Natural killer cell treated with Interleukin-12 subunit alpha and Interleukin-12 subunit beta and Interleukin-15 and Interleukin-18, amount 100 ng/mL, for 72 hours (primary cell): Measurements from ENCODE around the gene NLGN1. TPM values are rescaled to one million over a fixed set of nuclear protein-coding genes. Genes with fewer than 3 reads are reported as not detected.

ENCODE experiments used
- ATAC-seq, 2 donors: fragments of 150-1000 bp; cut with Tn5 transposase in 1 of 2; sonication (Bioruptor Pico), chemical (Tn5 transposase) in 1 of 2; 2 replicates each; pipeline ENCODE4 v1.10.0; 2021
- DNase-seq: peaks from one replicate; pipeline ENCODE4 v3.0.0; 2022; ENCODE audit warnings: low spot score
- H3K27ac Mint-ChIP-seq, 2 donors: 1 replicate in 1 of 2; 2 replicates in 1 of 2; pipeline ENCODE4 v1.8.0; 2022; ENCODE audit warnings: mixed read lengths in 2 of 2, mild to moderate bottlenecking in 1 of 2, moderate library complexity in 1 of 2
- H3K27me3 Mint-ChIP-seq, 2 donors: 1 replicate in 1 of 2; 2 replicates in 1 of 2; pipeline ENCODE4 v1.8.0; 2022; ENCODE audit warnings: mixed read lengths in 2 of 2
- H3K36me3 Mint-ChIP-seq: one replicate; pipeline ENCODE4 v1.8.0; 2022; ENCODE audit warnings: mixed read lengths
- H3K4me1 Mint-ChIP-seq, 2 donors: 1 replicate in 1 of 2; 2 replicates in 1 of 2; pipeline ENCODE4 v1.8.0; 2022; ENCODE audit warnings: low read depth in 2 of 2, mixed read lengths in 2 of 2, mild to moderate bottlenecking in 1 of 2
- H3K4me3 Mint-ChIP-seq: one replicate; pipeline ENCODE4 v1.8.0; 2022; ENCODE audit warnings: mixed read lengths
- H3K9me3 Mint-ChIP-seq: 2 replicates; pipeline ENCODE4 v1.8.0; 2022; ENCODE audit warnings: mixed read lengths
- total RNA-seq, 2 donors: library from RNA; stranded (reverse); gene quantifications; one replicate each; pipeline ENCODE4 v1.2.3, GENCODE V29; 2022

The NLGN1 gene
- total RNA-seq, 2 donors from 2014 or later = not detected

DNA sequence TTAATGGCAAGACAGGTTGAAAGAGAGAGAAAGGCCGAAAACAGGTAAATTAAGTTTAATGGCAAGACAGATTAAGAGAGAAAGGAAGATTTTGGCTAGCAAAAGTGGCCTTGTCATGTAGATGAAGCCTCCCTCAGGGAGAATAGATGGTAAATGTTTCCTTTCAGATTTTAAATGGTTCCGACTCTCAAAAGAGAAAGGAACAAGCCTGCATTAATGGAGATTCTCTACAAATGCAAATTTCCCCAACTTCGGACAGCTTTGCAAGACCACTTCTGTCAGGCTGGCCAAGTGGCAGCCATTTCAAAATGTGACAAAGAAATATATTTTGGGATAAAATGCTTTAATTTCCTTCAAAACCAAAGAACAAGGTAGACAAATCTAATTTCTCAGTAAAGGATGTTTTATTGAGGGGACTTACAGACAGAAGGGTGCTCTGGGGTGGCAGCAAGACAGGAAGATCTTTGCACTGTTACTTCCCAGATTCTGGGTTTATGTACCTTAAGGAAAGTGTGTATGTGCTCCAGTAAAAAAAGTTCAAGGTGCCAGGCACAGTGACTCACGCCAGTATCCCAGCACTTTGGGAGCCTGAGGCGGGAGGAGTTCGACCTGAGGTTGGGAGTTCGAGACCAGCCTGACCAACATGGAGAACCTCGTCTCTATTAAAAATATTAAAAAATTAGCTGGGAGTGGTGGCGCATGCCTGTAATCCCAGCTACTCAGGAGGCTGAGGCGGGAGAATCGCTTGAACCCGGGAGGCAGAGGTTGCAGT is 835.3 kb downstream of the NLGN1 start:
- DNase-seq (no peak), ATAC-seq (no peak)
- Mint-ChIP-seq H3K36me3 (peaks cover 5% of the 10 kb centered on the region), H3K27ac (no peak overlapping the region), H3K27me3 (no peaks in the 10 kb centered on the region), H3K4me1 (no peaks in the 10 kb centered on the region), H3K9me3 (peaks cover 7% of the 10 kb centered on the region), H3K4me3 (no peak overlapping the region)

DNA sequence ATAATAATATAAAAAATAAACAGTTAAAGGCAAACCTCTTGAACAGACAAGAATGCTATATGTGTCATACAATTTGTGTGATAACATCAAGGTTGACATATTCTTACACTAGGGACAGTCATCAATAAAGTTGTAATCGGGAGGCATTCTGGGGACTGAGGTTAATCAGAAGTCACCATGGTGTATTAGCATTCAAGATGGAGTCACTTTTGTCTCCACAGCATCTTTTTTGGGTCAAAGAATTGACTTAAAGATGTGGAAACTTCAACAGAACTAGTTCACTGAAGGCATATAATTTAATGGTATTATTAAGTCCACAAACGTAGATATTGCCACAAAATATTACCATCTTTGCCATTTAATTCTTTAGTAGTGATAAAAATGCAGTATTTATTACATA is 836.0 kb downstream of the NLGN1 start:
- peaks cover 5% of the 10 kb centered on the region for H3K36me3 Mint-ChIP-seq
- H3K4me3 Mint-ChIP-seq = no peak overlapping the region
- no peaks in the 10 kb centered on the region for H3K4me1 Mint-ChIP-seq
- no peak overlapping the region for H3K27ac Mint-ChIP-seq
- no peaks in the 10 kb centered on the region for H3K27me3 Mint-ChIP-seq
- peaks cover 7% of the 10 kb centered on the region for H3K9me3 Mint-ChIP-seq
- ATAC-seq = no peak
- no peak for DNase-seq

GRCh38 chr3:174242311-174243041 is 844.9 kb downstream of the NLGN1 start:
- H3K4me1 Mint-ChIP-seq = no peaks in the 10 kb centered on the region
- no peaks in the 10 kb centered on the region for H3K27me3 Mint-ChIP-seq
- ATAC-seq (no peak), DNase-seq (no peak)
- H3K36me3 Mint-ChIP-seq = no peaks in the 10 kb centered on the region
- H3K27ac Mint-ChIP-seq = no peak overlapping the region
- H3K9me3 Mint-ChIP-seq = no peaks in the 10 kb centered on the region
- no peak overlapping the region for H3K4me3 Mint-ChIP-seq

- H3K4me3 Mint-ChIP-seq = no peak overlapping the region
- no peaks in the 10 kb centered on the region for H3K9me3 Mint-ChIP-seq
- no peak overlapping the region for H3K27ac Mint-ChIP-seq
- H3K36me3 Mint-ChIP-seq = no peaks in the 10 kb centered on the region
- DNase-seq (no peak), ATAC-seq (no peak)
- no peaks in the 10 kb centered on the region for H3K4me1 Mint-ChIP-seq
- no peaks in the 10 kb centered on the region for H3K27me3 Mint-ChIP-seq
Observed at GRCh38 chr3:174243171-174243570, 845.6 kb downstream of the NLGN1 start.

- no peak overlapping the region for H3K27ac Mint-ChIP-seq
- H3K4me1 Mint-ChIP-seq = no peaks in the 10 kb centered on the region
- DNase-seq = no peak
- no peak for ATAC-seq
- no peaks in the 10 kb centered on the region for H3K27me3 Mint-ChIP-seq
- H3K9me3 Mint-ChIP-seq = peaks cover 5% of the 10 kb centered on the region
- peaks cover 4% of the 10 kb centered on the region for H3K36me3 Mint-ChIP-seq
- no peak overlapping the region for H3K4me3 Mint-ChIP-seq
Observed at GRCh38 chr3:174247687-174248152, 850.2 kb downstream of the NLGN1 start.

GRCh38 chr3:174251681-174252080 is 854.1 kb downstream of the NLGN1 start:
- no peak for DNase-seq
- Mint-ChIP-seq H3K4me1 (no peaks in the 10 kb centered on the region), H3K27ac (no peak overlapping the region), H3K27me3 (no peaks in the 10 kb centered on the region), H3K9me3 (peaks cover 5% of the 10 kb centered on the region), H3K36me3 (peaks cover 4% of the 10 kb centered on the region), H3K4me3 (no peak overlapping the region)
- ATAC-seq = no peak

DNA sequence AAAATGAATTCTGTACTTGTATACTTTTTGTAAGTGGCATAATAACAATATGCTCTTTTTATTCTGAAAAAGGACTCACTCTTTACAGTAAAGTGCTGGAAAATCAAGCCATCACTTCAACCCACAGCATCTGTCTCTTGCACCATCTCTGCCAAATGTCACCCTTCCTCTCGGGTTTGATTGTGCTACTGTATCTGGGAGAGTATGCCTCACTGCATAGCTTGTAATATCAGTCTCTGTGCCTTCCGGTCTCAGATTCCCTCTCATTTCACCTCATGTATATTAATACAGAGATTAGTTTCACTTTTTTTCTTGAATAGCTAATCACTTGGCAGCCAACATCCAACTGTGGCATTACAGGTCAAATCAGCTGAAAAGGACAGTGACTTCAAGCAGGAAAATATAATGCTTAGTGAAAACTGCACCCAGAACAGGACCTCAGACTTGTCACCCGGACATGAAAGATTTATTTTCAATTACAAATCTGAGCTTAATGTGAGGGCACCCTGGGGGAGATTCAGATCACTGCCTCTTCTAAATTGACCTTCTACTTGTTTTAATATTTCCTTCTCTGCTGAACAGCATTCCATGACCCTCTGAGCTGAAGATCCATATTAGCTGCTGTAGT is 855.8 kb downstream of the NLGN1 start:
- H3K27ac Mint-ChIP-seq = no peak overlapping the region
- ATAC-seq (no peak), DNase-seq (no peak)
- peaks cover 5% of the 10 kb centered on the region for H3K9me3 Mint-ChIP-seq
- no peaks in the 10 kb centered on the region for H3K27me3 Mint-ChIP-seq
- H3K36me3 Mint-ChIP-seq = peaks cover 4% of the 10 kb centered on the region
- H3K4me3 Mint-ChIP-seq = no peak overlapping the region
- no peaks in the 10 kb centered on the region for H3K4me1 Mint-ChIP-seq

- DNase-seq = no peak
- Mint-ChIP-seq H3K9me3 (peaks cover 5% of the 10 kb centered on the region), H3K27me3 (no peaks in the 10 kb centered on the region), H3K27ac (no peak overlapping the region), H3K4me3 (no peak overlapping the region), H3K4me1 (no peaks in the 10 kb centered on the region), H3K36me3 (peaks cover 4% of the 10 kb centered on the region)
- no peak for ATAC-seq
Observed at GRCh38 chr3:174253940-174254339, 856.4 kb downstream of the NLGN1 start.

GRCh38 chr3:174255454-174255853 is 857.9 kb downstream of the NLGN1 start:
- ATAC-seq = no peak
- no peaks in the 10 kb centered on the region for H3K4me1 Mint-ChIP-seq
- no peaks in the 10 kb centered on the region for H3K36me3 Mint-ChIP-seq
- H3K4me3 Mint-ChIP-seq = no peak overlapping the region
- H3K27me3 Mint-ChIP-seq = no peaks in the 10 kb centered on the region
- H3K9me3 Mint-ChIP-seq = peaks cover under 1% of the 10 kb centered on the region
- H3K27ac Mint-ChIP-seq = no peak overlapping the region
- no peak for DNase-seq

DNA sequence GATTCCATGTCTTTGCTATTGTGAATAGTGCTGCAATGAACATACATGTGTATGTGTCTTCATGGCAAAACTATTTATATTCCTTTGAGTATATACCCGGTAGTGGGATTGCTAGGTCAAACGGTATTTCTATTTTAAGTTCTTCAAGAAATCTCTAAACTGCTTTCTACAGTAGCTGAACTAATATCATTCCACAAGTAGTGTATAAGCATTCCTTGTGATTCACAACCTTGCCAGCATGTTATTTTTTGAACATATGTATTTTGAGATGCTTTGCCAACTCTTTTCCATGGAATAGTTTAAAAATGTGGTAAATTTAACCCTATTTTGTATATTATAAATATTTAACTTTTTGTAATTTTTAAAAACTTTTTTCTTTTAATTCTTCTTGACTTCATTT is 868.9 kb downstream of the NLGN1 start:
- Mint-ChIP-seq H3K9me3 (peaks cover 8% of the 10 kb centered on the region), H3K36me3 (no peaks in the 10 kb centered on the region), H3K27ac (no peak overlapping the region), H3K4me1 (no peaks in the 10 kb centered on the region), H3K4me3 (no peak overlapping the region), H3K27me3 (no peaks in the 10 kb centered on the region)
- DNase-seq = no peak
- ATAC-seq = no peak

DNA sequence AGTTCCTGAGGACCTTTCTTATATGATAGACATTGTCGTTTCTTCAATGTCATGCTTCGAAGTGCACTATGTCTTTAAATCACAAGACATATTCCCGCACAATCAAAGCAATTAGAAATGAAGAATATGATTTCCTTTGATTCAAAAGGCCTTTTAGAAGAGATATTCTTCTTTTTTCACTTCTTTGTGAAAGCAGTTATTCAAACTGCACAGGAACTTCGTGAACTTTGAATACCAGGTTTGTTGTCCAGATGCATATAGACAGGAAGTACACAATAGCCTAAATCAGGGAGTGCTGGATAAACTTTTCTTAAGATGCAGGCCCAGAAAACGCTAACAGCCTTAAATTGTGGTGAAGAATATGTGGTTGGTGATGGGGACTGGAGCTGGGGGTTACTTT is 870.5 kb downstream of the NLGN1 start:
- Mint-ChIP-seq H3K27me3 (no peaks in the 10 kb centered on the region), H3K4me3 (no peak overlapping the region), H3K27ac (no peak overlapping the region), H3K4me1 (no peaks in the 10 kb centered on the region), H3K9me3 (peaks cover 8% of the 10 kb centered on the region), H3K36me3 (no peaks in the 10 kb centered on the region)
- no peak for DNase-seq
- no peak for ATAC-seq

- ATAC-seq = no peak
- no peak for DNase-seq
- H3K4me1 Mint-ChIP-seq = no peaks in the 10 kb centered on the region
- H3K4me3 Mint-ChIP-seq = no peak overlapping the region
- no peaks in the 10 kb centered on the region for H3K27me3 Mint-ChIP-seq
- H3K36me3 Mint-ChIP-seq = no peaks in the 10 kb centered on the region
- H3K9me3 Mint-ChIP-seq = peaks cover 8% of the 10 kb centered on the region
- no peak overlapping the region for H3K27ac Mint-ChIP-seq
Observed at GRCh38 chr3:174268586-174268985, 871.0 kb downstream of the NLGN1 start.

GRCh38 chr3:174270841-174271240 is 873.3 kb downstream of the NLGN1 start:
- H3K27ac Mint-ChIP-seq = no peak overlapping the region
- H3K36me3 Mint-ChIP-seq = no peaks in the 10 kb centered on the region
- no peak for ATAC-seq
- H3K4me1 Mint-ChIP-seq = no peaks in the 10 kb centered on the region
- no peaks in the 10 kb centered on the region for H3K27me3 Mint-ChIP-seq
- peaks cover 12% of the 10 kb centered on the region for H3K9me3 Mint-ChIP-seq
- DNase-seq = no peak
- H3K4me3 Mint-ChIP-seq = no peak overlapping the region

DNA sequence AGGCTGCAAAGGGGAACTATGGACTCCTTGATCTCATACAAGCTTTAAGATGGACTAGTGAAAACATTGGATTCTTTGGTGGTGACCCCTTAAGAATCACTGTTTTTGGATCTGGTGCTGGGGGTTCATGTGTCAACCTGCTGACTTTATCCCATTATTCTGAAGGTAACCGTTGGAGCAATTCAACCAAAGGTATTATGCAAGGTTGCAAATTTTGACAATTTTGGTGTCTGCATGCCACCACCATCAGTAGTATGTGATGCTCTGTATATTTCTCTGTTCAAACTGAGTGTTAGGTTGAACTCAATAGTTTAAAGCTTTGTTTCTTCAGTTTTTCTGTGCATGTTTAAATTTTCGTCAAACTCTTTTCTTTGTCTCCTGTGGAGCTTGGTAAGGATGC is 877.8 kb downstream of the NLGN1 start:
- no peaks in the 10 kb centered on the region for H3K4me1 Mint-ChIP-seq
- no peak overlapping the region for H3K4me3 Mint-ChIP-seq
- H3K9me3 Mint-ChIP-seq = peaks cover 9% of the 10 kb centered on the region
- DNase-seq (no peak), ATAC-seq (no peak)
- H3K27me3 Mint-ChIP-seq = no peaks in the 10 kb centered on the region
- no peaks in the 10 kb centered on the region for H3K36me3 Mint-ChIP-seq
- H3K27ac Mint-ChIP-seq = no peak overlapping the region
